Activated naive CD4-positive, alpha-beta T cell treated with anti-CD3 and anti-CD28 coated beads for 36 hours (primary cell): ENCODE measurements around the gene DLG2. TPM values are rescaled to one million over a fixed set of nuclear protein-coding genes. Genes with fewer than 3 reads are reported as not detected.
"Not testable (repeated sequence)": the region's sequence is repeated elsewhere in the genome, so short reads cannot be mapped to it uniquely, and the experiment has no call there.

Experiments
- CTCF ChIA-PET: fragments of 350-600 bp; sonication (Branson Sonifier 250); formaldehyde crosslinking; loops from one replicate; lab custom pipeline; 2021; ENCODE audit warnings: antibody characterized with exemption; lab: Charles Lee
- DNase-seq: peaks from one replicate; pipeline ENCODE4 v3.0.0-alpha.2; 2020
- H3K27ac Mint-ChIP-seq: one replicate; pipeline ENCODE4 v1.8.0; 2021; ENCODE audit warnings: mild to moderate bottlenecking, mixed read lengths
- H3K27me3 Mint-ChIP-seq: one replicate; pipeline ENCODE4 v1.8.0; 2021; ENCODE audit warnings: low read depth, mixed read lengths
- H3K36me3 Mint-ChIP-seq: one replicate; pipeline ENCODE4 v1.8.0; 2021; ENCODE audit warnings: low read depth, mixed read lengths
- H3K4me1 Mint-ChIP-seq: one replicate; pipeline ENCODE4 v1.8.0; 2021; ENCODE audit warnings: low read depth, mixed read lengths
- H3K4me3 Mint-ChIP-seq: one replicate; pipeline ENCODE4 v1.8.0; 2021; ENCODE audit warnings: mild to moderate bottlenecking, moderate library complexity, mixed read lengths
- H3K9me3 Mint-ChIP-seq: one replicate; pipeline ENCODE4 v1.8.0; 2021; ENCODE audit warnings: mixed read lengths
- intact Hi-C: fragments of 100-400 bp; cut with micrococcal nuclease; formaldehyde crosslinking; loops from one replicate; pipeline ENCODE4 v1.15.1; 2023
- total RNA-seq, 2 experiments: library from RNA; stranded (reverse); gene quantifications; one replicate each; pipeline ENCODE4 v1.2.3, GENCODE V29; 2021

DLG2 gene
- total RNA-seq, 2 experiments from 2014 or later = 3.3 to 4.6 TPM

DNA sequence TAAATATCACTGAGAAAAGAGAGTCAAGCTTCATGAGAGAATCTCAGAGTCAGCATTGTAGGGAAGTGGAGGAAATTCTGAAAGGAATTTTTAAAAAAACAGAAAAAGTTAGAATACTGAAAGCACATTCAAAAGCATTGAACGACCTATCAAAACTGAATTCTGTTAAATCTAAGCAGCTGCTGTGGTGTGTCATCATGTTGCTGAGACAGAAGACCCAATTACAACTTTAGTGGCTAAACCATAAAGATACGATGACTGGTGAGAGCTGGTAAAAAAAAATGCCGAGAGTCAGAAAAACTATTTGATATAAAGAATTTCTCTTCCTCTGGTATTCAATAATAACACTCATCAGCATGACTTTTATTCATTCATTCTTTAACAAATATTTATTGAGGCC lies 220.8 kb downstream of the DLG2 start:
- H3K36me3 Mint-ChIP-seq = no peaks in the 10 kb centered on the region
- CTCF ChIA-PET = no interaction called here
- no peak overlapping the region for H3K27ac Mint-ChIP-seq
- intact Hi-C loops = no loop called here
- DNase-seq = no peak
- no peaks in the 10 kb centered on the region for H3K4me1 Mint-ChIP-seq
- no peak overlapping the region for H3K4me3 Mint-ChIP-seq
- H3K27me3 Mint-ChIP-seq = no peaks in the 10 kb centered on the region
- peaks cover 30% of the 10 kb centered on the region for H3K9me3 Mint-ChIP-seq

DNA sequence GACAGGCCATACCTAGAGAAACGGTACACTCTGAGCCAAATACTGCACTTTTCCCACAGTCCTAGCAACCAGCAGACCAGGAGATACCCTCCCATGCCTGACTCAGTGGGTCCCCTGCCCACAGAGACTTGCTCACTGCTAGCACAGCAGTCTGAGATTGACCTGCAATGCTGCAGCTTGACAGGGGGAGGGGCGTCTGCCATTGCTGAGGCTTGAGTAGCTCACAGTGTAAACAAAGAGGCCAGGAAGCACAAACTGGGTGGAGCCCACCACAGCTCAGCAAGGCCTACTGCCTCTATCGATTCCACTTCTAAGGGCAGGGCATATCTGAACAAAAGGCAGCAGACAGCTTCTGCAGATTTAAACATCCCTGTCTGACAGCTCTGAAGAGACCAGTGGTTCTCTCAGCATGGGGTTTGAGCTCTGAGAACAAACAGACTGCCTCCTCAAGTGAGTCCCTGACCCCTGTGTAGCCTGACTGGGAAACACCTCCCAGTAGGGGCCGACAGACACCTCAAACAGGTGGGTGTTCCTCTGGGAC lies 231.6 kb downstream of the DLG2 start:
- H3K27ac Mint-ChIP-seq, CTCF ChIA-PET, DNase-seq, H3K4me3 Mint-ChIP-seq, H3K4me1 Mint-ChIP-seq, H3K27me3 Mint-ChIP-seq, H3K36me3 Mint-ChIP-seq, intact Hi-C loops: not testable (repeated sequence)
- H3K9me3 Mint-ChIP-seq = peaks cover 40% of the 10 kb centered on the region

DNA sequence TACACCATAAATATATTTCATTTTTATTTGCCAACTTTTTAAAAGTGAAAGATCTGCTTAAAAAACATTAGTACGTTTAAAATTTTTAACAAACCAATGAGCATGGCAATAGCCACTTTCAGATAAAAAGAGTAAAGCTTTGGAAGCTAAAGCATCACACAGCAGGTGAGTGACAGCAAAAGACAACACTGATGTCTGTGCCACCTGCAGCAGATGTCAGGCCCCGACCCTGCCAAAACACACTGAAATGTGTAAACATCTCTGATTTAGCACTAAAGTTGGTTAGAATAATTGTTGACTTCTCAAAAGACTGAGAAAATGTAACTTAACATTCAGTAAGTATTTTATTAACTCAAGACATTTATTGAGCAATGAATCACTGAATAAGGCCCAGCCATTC lies 232.9 kb downstream of the DLG2 start:
- CTCF ChIA-PET = no interaction called here
- intact Hi-C loops = no loop called here
- H3K36me3 Mint-ChIP-seq = peaks cover 2% of the 10 kb centered on the region
- DNase-seq = no peak
- no peaks in the 10 kb centered on the region for H3K27me3 Mint-ChIP-seq
- H3K4me3 Mint-ChIP-seq = no peak overlapping the region
- peaks cover 42% of the 10 kb centered on the region for H3K9me3 Mint-ChIP-seq
- H3K4me1 Mint-ChIP-seq = no peaks in the 10 kb centered on the region
- H3K27ac Mint-ChIP-seq = no peak overlapping the region

DNA sequence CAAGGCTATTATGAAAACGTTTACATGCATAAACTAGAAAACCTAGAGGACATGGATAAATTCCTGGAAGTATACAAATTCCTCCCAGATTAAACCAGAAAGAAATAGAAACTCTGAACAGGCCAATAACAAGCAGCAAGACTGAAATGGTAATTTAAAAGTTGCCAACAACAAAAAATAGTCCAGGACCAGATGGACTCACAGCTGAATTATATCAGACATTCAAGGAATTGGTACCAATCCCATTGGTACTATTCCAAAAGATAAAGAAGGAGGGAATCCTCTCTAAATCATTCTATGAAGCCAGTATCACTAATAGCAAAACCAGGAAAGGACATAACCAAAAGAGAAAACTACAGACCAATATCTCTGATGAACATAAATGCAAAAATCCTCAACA lies 236.0 kb downstream of the DLG2 start:
- intact Hi-C loops = no loop called here
- H3K36me3 Mint-ChIP-seq = peaks cover 2% of the 10 kb centered on the region
- CTCF ChIA-PET = no interaction called here
- H3K4me1 Mint-ChIP-seq = no peaks in the 10 kb centered on the region
- DNase-seq = no peak
- no peak overlapping the region for H3K27ac Mint-ChIP-seq
- H3K9me3 Mint-ChIP-seq = peaks cover 27% of the 10 kb centered on the region
- no peaks in the 10 kb centered on the region for H3K27me3 Mint-ChIP-seq
- no peak overlapping the region for H3K4me3 Mint-ChIP-seq

DNA sequence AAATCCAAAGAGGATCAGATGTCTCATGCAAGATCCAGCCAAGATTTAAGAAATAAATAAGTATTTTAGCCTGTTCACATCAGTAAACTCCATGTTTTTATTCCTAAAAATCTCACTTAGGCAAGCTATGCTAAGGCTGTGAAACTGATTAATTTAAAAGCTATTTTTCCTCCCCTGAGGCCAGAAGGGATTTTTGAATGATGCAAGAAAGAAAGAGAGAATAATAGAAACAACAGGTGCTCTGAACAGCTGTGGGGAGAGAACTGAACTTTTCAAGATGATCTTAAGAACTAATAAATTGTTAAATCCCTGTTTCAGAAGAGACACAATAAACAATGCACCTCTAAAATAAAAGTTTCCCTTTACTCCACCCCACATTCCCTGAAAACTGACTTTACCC lies 241.6 kb downstream of the DLG2 start:
- Mint-ChIP-seq H3K4me3 (no peak overlapping the region), H3K4me1 (no peaks in the 10 kb centered on the region), H3K36me3 (no peaks in the 10 kb centered on the region), H3K27ac (no peak overlapping the region), H3K27me3 (no peaks in the 10 kb centered on the region), H3K9me3 (peaks cover 30% of the 10 kb centered on the region)
- DNase-seq = no peak
- intact Hi-C loops = no loop called here
- CTCF ChIA-PET = no interaction called here

DNA sequence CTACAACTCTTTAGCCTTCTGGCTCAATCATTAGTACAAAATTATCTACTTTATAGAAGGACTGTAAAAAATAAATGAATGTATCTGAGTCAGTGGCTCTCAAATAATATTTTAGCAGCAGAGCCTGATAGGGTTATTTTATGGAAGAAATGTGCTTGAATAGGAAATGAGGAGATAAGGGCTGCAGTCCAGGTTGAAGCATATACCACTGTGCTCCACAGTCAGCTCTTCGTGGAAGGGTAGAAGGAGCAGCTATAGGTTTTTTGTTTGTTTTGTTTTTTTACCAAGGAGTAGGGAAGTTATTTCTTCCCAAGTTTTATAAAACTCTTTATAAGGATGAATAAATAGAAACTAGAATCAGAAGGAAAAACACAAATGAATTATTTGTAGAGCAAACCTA lies 242.0 kb downstream of the DLG2 start:
- no peaks in the 10 kb centered on the region for H3K4me1 Mint-ChIP-seq
- no peaks in the 10 kb centered on the region for H3K36me3 Mint-ChIP-seq
- no peaks in the 10 kb centered on the region for H3K27me3 Mint-ChIP-seq
- CTCF ChIA-PET = no interaction called here
- intact Hi-C loops = no loop called here
- no peak overlapping the region for H3K4me3 Mint-ChIP-seq
- H3K9me3 Mint-ChIP-seq = peaks cover 29% of the 10 kb centered on the region
- DNase-seq = no peak
- no peak overlapping the region for H3K27ac Mint-ChIP-seq

DNA sequence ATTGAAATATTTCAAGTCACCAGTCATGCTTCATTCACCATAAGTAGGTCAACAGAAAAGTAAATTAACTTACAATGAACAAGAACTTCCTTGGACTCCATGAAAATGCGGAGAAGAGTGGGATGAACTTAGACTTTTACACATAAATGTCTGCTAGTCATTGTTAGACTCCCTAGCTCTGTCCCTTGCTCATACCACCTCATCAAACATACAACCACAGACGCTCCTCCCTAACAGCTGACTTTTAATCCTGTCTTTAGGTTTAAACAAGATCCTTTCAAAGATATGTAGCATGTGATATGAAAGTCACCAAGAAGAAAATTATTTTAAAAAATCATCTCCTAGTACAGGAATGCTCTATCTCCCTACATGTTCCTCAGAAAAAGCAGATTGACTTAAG lies 248.1 kb downstream of the DLG2 start:
- Mint-ChIP-seq H3K36me3 (no peaks in the 10 kb centered on the region), H3K27ac (no peak overlapping the region), H3K4me3 (no peak overlapping the region), H3K4me1 (no peaks in the 10 kb centered on the region), H3K9me3 (peaks cover 23% of the 10 kb centered on the region), H3K27me3 (no peaks in the 10 kb centered on the region)
- intact Hi-C loops = no loop called here
- DNase-seq = no peak
- CTCF ChIA-PET = no interaction called here

DNA sequence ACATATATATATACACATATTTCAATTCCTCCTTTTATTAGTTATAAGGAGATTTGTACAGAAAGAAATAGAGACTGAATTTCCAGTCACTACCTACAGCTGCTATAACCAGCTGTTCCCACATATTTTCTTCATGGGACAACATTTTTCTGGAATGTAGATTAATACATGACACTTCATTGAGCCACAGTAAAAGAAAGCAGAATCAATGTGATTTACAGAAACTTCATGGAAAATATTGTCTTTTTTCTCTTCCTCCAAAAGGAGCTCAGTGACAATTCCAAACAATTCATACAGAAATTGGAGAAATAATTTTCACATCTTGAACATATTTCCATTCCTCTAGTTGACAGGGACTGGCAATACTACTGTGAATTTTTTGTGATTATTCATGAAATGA lies 249.2 kb downstream of the DLG2 start:
- CTCF ChIA-PET = interaction anchor here (0.6 kb wide), 1 partner anchor 137 kb away, joined by 3 read pairs; no protein-coding TSS in a partner anchor
- DNase-seq = no peak
- no peaks in the 10 kb centered on the region for H3K36me3 Mint-ChIP-seq
- no peak overlapping the region for H3K4me3 Mint-ChIP-seq
- H3K27ac Mint-ChIP-seq = no peak overlapping the region
- H3K27me3 Mint-ChIP-seq = no peaks in the 10 kb centered on the region
- intact Hi-C loops = no loop called here
- peaks cover 20% of the 10 kb centered on the region for H3K9me3 Mint-ChIP-seq
- H3K4me1 Mint-ChIP-seq = no peaks in the 10 kb centered on the region

DNA sequence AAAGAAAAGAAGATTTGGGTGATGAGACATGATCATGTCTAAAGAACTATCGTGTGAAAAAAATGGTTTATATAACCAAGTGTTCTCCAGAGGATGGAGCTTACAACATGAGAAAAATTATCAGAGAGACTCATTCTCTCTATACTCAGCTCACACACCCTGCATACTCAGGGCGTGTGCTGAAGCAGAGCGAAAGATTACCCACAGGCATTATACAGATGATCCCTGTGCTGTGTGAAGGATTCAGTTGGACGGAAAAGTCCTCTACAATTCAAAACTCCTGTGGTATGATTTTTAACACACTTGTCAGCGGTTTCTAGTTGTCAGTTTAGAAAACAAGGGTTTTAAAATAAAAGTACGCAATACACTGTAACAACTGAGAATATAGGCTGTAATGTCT lies 267.3 kb downstream of the DLG2 start:
- H3K4me1 Mint-ChIP-seq = no peaks in the 10 kb centered on the region
- CTCF ChIA-PET = no interaction called here
- no peaks in the 10 kb centered on the region for H3K27me3 Mint-ChIP-seq
- no peak overlapping the region for H3K27ac Mint-ChIP-seq
- H3K4me3 Mint-ChIP-seq = no peak overlapping the region
- H3K36me3 Mint-ChIP-seq = no peaks in the 10 kb centered on the region
- DNase-seq = no peak
- peaks cover 15% of the 10 kb centered on the region for H3K9me3 Mint-ChIP-seq
- intact Hi-C loops = no loop called here

DNA sequence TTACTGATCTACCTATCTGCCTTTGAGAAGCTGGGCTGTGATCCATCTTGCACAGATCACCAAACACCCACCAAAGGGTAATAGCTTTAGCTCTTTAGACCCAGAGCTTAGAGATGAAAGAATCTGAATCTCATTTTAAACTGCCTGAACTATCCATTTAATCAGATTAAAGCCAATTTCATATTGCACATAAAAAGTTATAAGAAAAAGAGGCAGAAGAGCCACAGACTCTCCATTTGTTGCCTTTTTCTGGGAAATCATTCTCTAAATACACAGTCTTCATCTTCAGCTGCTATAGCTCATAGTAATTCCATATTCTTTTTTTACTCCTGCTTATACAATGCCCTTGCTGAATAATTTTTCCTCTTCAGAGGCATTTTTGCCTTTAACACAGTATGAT lies 271.2 kb downstream of the DLG2 start:
- DNase-seq = no peak
- H3K4me1 Mint-ChIP-seq = no peaks in the 10 kb centered on the region
- intact Hi-C loops = no loop called here
- no peaks in the 10 kb centered on the region for H3K27me3 Mint-ChIP-seq
- peaks cover 15% of the 10 kb centered on the region for H3K9me3 Mint-ChIP-seq
- CTCF ChIA-PET = interaction anchor here (0.6 kb wide), 1 partner anchor 953 kb away, joined by 3 read pairs; no protein-coding TSS in a partner anchor
- H3K4me3 Mint-ChIP-seq = no peak overlapping the region
- H3K36me3 Mint-ChIP-seq = no peaks in the 10 kb centered on the region
- no peak overlapping the region for H3K27ac Mint-ChIP-seq

DNA sequence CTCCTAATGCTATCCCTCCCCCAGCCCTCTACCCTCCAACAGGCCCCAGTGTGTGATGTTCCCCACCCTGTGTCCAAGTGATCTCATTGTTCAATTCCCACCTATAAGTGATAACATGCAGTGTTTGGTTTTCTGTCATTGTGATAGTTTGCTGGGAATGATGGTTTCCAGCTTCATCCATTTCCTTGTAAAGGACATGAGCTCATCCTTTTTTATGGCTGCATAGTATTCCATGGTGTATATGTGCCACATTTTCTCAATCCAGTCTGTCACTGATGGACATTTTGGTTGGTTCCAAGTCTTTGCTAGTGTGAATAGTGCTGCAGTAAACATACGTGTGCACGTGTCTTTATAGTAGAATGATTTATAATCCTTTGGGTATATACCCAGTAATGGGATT lies 277.6 kb downstream of the DLG2 start:
- H3K27ac Mint-ChIP-seq, DNase-seq, H3K36me3 Mint-ChIP-seq, H3K4me1 Mint-ChIP-seq, intact Hi-C loops, H3K27me3 Mint-ChIP-seq, H3K4me3 Mint-ChIP-seq, CTCF ChIA-PET: not testable (repeated sequence)
- H3K9me3 Mint-ChIP-seq = peaks cover 34% of the 10 kb centered on the region

DNA sequence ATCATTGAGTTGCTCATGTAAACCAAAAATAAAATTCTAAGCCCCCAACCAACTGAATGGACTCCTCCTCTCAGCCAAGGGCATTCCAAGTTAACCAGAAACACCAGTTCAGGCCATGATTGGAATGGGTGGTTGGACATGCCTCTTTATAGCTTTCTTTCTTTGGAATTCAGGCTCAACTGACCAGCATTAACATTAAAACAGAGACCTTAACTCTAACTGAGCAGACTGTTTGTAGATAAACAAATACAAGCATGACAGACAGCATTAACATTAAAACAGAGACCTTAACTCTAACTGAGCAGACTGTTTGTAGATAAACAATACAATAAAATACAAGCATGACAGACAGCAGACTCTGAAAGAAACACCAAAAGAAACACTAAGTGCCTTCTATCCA lies 278.2 kb downstream of the DLG2 start:
- Mint-ChIP-seq H3K4me3 (no peak overlapping the region), H3K4me1 (no peaks in the 10 kb centered on the region), H3K27ac (no peak overlapping the region), H3K36me3 (no peaks in the 10 kb centered on the region), H3K9me3 (peaks cover 33% of the 10 kb centered on the region), H3K27me3 (no peaks in the 10 kb centered on the region)
- DNase-seq = no peak
- CTCF ChIA-PET = no interaction called here
- intact Hi-C loops = no loop called here

DNA sequence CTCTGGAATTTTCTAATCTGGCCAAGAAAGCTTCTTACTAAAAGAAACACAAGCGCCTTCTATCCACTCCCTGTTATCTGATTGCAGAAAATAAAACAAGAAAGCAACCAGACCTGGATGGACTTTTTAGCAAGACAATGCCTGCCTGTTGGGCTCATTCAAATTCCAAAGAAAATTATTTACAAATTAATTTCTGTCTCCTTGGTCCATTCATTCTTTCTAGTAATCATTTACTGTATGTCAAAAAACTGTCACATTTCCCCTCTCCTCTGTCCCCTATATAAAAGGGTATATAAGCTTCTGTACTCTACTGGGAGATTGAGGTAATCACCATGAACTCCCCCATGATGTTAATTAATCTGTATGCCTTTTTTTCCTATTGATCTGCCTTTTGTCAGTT lies 279.9 kb downstream of the DLG2 start:
- no peak overlapping the region for H3K4me3 Mint-ChIP-seq
- no peaks in the 10 kb centered on the region for H3K27me3 Mint-ChIP-seq
- intact Hi-C loops = no loop called here
- H3K27ac Mint-ChIP-seq = no peak overlapping the region
- peaks cover 38% of the 10 kb centered on the region for H3K9me3 Mint-ChIP-seq
- no peaks in the 10 kb centered on the region for H3K36me3 Mint-ChIP-seq
- CTCF ChIA-PET = no interaction called here
- no peak for DNase-seq
- no peaks in the 10 kb centered on the region for H3K4me1 Mint-ChIP-seq

DNA sequence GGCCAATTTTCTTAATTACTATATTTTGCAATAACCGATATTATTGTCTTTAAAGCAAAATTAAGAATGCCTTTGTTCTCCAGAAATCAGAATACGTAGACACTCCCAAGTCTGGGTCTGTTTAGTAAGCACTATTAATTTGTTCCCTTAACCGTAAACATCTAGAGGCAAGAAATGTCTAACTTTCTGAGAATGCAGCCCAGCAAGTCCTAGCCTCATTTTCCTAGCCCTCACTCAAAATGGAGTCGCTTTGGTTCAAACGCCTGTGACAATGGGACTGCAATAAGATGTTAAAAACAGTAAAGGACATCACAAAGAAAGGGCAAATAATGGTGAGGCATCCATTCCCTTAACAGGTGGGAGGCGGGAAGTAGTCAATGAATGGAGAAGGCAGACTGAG lies 280.7 kb downstream of the DLG2 start:
- CTCF ChIA-PET = no interaction called here
- H3K4me1 Mint-ChIP-seq = no peaks in the 10 kb centered on the region
- no peak overlapping the region for H3K4me3 Mint-ChIP-seq
- H3K9me3 Mint-ChIP-seq = peaks cover 39% of the 10 kb centered on the region
- intact Hi-C loops = no loop called here
- no peak for DNase-seq
- H3K27ac Mint-ChIP-seq = no peak overlapping the region
- no peaks in the 10 kb centered on the region for H3K36me3 Mint-ChIP-seq
- no peaks in the 10 kb centered on the region for H3K27me3 Mint-ChIP-seq
